HG02678 (cell line): ENCODE results near the gene TMEM151B.

Experiments
- ATAC-seq: cut with Tn5 transposase; IDR thresholded peaks from one replicate; pipeline ENCODE4 v1.9.1; 2021; ENCODE audit warnings: mild to moderate bottlenecking, moderate library complexity; ENCODE audit not compliant: unreplicated experiment

TMEM151B gene

DNA sequence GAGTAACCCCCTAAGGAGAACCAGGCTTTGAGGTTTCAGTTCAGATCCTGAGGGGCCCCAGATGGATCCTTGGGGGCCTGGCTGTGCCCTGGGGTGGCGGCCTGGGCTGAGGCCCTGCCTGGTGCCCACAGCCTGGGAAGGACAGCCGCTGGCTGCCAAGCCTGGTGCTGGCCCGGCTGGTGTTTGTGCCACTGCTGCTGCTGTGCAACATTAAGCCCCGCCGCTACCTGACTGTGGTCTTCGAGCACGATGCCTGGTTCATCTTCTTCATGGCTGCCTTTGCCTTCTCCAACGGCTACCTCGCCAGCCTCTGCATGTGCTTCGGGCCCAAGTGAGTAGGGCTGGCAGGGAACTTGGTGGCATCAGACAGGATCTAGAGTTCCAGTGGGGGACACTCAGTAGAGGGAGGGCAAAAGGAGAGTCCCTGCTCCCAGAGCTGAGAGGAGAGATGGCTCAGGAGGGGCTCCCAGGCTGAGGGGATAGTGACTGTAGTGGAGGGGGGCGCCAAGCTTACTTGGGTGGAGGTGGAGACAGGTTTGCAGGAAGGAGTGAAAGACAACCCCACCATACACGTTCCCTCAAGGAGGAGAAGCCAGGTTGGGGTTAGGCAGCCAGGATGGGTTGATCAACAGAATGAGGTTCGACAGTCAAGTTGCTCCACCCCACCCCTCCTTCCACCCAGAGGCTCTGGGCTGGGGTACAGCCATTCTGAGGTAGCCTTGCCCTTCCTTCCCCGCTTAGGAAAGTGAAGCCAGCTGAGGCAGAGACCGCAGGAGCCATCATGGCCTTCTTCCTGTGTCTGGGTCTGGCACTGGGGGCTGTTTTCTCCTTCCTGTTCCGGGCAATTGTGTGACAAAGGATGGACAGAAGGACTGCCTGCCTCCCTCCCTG, 37.3 kb upstream of the TMEM151B start:
- no peak for ATAC-seq

DNA sequence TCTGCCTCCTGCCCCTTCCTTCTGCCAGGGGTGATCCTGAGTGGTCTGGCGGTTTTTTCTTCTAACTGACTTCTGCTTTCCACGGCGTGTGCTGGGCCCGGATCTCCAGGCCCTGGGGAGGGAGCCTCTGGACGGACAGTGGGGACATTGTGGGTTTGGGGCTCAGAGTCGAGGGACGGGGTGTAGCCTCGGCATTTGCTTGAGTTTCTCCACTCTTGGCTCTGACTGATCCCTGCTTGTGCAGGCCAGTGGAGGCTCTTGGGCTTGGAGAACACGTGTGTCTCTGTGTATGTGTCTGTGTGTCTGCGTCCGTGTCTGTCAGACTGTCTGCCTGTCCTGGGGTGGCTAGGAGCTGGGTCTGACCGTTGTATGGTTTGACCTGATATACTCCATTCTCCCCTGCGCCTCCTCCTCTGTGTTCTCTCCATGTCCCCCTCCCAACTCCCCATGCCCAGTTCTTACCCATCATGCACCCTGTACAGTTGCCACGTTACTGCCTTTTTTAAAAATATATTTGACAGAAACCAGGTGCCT, 36.6 kb upstream of the TMEM151B start:
- ATAC-seq, result no peak

GRCh38 chr6:44234101-44235025, 35.9 kb upstream of the TMEM151B start:
- no peak for ATAC-seq

- ATAC-seq, result no peak
These were observed 35.0 kb upstream of the TMEM151B start for GRCh38 chr6:44235269-44235668.

- no peak for ATAC-seq
These were observed 34.2 kb upstream of the TMEM151B start for GRCh38 chr6:44235891-44236516.

- ATAC-seq, result peak; percentile 73
These were observed 33.0 kb upstream of the TMEM151B start for GRCh38 chr6:44237021-44237812.

DNA sequence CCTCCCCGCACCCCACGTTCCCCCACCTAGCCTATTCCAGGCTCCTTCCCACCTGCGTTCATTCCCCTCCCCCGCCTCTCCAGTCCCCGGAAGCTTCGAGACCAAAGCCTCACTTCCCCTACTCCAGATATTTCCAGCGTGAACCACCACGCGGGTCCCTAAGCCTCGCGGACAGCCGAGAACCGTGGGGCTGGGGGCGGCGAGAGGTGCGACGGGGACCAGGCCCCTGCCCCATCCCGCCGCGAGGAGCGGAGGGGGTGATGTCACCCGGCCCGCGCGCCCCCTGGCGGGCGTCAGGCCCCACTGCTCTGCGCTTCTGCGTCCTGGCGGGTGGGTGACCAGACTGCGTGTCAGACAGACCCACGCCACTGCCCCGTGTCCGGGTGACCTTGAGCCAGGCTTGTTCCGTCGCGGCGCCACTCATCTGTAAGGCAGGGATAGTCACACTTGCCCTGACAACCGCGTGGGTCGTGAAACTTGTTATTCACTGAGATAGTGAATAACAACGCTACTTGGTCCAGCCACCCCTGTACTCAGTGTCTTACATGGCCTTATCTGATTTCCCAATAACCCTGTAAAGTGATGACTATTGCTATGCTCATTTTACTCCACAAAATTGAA, 32.3 kb upstream of the TMEM151B start:
- ATAC-seq, result peak; percentile 82

GRCh38 chr6:44238687-44239350, 31.4 kb upstream of the TMEM151B start:
- no peak for ATAC-seq

- ATAC-seq, result no peak
These were observed 26.9 kb upstream of the TMEM151B start for GRCh38 chr6:44243345-44243744.

GRCh38 chr6:44245391-44245911, 24.8 kb upstream of the TMEM151B start:
- no peak for ATAC-seq

GRCh38 chr6:44245912-44246662, 24.2 kb upstream of the TMEM151B start:
- ATAC-seq, result peak; percentile 60

DNA sequence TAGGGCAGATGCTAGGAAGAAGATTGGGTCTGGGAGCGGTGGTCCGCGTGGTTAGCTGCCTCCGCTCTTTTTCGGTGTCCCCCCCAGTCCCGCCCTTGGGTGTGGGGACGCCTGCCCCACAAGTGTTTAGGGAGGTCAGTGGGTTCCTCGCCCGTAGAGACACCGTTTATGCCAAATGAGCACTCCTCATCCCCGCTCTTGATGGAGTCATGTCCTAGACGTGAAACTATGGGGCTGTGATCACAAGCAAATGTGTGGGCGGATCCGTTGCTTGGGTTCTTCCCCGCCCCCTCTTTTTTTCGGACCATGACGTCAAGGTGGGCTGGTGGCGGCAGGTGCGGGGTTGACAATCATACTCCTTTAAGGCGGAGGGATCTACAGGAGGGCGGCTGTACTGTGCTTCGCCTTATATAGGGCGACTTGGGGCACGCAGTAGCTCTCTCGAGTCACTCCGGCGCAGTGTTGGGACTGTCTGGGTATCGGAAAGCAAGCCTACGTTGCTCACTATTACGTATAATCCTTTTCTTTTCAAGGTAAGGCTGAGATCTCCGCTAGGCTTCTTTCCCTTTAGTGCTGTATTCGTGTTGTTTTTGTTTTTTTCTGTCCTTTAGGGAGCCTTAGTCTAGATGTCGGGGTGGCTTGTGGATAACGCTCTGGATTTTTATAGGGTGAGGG, 23.4 kb upstream of the TMEM151B start, which contains the start of gene HSP90AB1:
TSS of gene HSP90AB1 (plus strand) at position 439 of the 675 bp plus-strand sequence. CDS start 1,529 bp downstream, outside the sequence.
- peak; percentile 60 for ATAC-seq

- ATAC-seq, result peak; percentile 32
These were observed 22.6 kb upstream of the TMEM151B start for GRCh38 chr6:44247338-44248302.

- ATAC-seq, result no peak
These were observed 21.7 kb upstream of the TMEM151B start for GRCh38 chr6:44248579-44248978.

DNA sequence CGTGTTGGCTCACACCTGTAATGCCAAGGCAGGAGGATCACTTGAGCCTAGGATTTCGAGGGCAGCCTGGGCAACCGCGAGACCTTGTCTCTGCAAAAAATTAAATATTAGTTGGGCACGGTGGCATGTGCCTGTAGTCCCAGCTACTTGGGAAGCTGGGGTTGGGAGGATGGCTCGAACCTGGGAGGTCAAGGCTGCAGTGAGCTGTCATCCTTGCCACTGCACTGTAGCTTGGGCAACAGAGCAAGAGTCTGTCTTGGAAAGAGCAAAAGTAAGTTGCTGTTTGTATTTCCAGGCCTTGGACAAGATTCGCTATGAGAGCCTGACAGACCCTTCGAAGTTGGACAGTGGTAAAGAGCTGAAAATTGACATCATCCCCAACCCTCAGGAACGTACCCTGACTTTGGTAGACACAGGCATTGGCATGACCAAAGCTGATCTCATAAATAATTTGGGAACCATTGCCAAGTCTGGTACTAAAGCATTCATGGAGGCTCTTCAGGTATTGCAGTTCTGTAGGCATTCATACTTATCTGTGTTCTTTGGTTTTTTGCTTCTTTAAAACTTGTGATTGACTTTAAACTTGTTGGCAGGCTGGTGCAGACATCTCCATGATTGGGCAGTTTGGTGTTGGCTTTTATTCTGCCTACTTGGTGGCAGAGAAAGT, 21.0 kb upstream of the TMEM151B start:
- ATAC-seq, result no peak
